Heart left ventricle (tissue), 13 donors: ENCODE measurements around the gene AIG1.

Source experiments
- CTCF ChIP-seq, 12 donors: fragments of 200-600 bp; sonication (generic) in 4 of 12; IDR thresholded peaks; one replicate each; pipeline versions ENCODE4 v1.5.0 to v1.8.0; 2018 to 2022; ENCODE audit warnings: antibody characterized with exemption in 12 of 12, mild to moderate bottlenecking in 5 of 12
- POLR2A ChIP-seq, 2 donors: fragments of 450-650 bp; IDR thresholded peaks; one replicate each; pipeline ENCODE4 v1.6.1; 2017; ENCODE audit warnings: antibody characterized with exemption in 2 of 2, mild to moderate bottlenecking in 2 of 2, moderate library complexity in 2 of 2
- donor health status: ischemic (EF 13 %, LVEDD 7.1; RV severe dilation, severe dysfunction).
- donor health status: DM: no; HTN: yes; CAD: no.
- donor health status: DM: no; HTN: no; CAD: no.
- donor health status: ischemic (EF 25% LVEDD 6.9; RV normal size, moderate dysfunction).
- donor health status: ischemic (EF 25% LVEDD 5.7; RV mildly dilated, moderate dysfunction).
- donor health status: ischemic (EF 35%, LVEDD 5.7; RV mildly dilated, moderate dysfunction).
- donor health status: nonischemic (EF 11% LVEDD 7.7; RV severe dilation, severe dysfunction).
- donor health status: DM: yes; HTN: yes; CAD: no.
- donor health status: PGD.
- donor health status: ischemic (EF 29% LVEDD 5.4; RV normal size, mild dysfunction).
- donor health status: nonischemic (EF 23%, LVEDD 6.1; RV moderate dilation, normal function).

GRCh38 chr6:143123081-143123480 is 62.4 kb downstream of the AIG1 start:
- TF ChIP-seq CTCF (IDR thresholded peaks at IDR 0.05) (no peak), POLR2A (IDR thresholded peaks at IDR 0.05) (no peak)
